GM12878 (cell line): Measurements from ENCODE around the gene CEP126. TPM values are rescaled to one million over a fixed set of nuclear protein-coding genes. Genes with fewer than 3 reads are reported as not detected.

Source experiments
- ATAC-seq: fragments of 200-7000 bp; cut with Tn5 transposase; 3 replicates; pipeline ENCODE4 v1.9.1; 2020; ENCODE audit warnings: mild to moderate bottlenecking, moderate library complexity
- BruUV-seq: library from RNA; stranded (reverse); fragments of 400-500 nt; replicated peaks from 2 replicates; lab custom pipeline; 2021; lab: Mats Ljungman, UMichigan
- CTCF ChIA-PET: fragments of 300-600 bp; sonication (Branson Sonifier 250); formaldehyde crosslinking; extraction: SDS; loops from one replicate; lab custom pipeline; 2021; ENCODE audit warnings: inconsistent platforms; lab: Yijun Ruan, JAX
- POLR2A ChIA-PET: fragments of 350-600 bp; formaldehyde crosslinking; extraction: SDS; loops from one replicate; lab custom pipeline; 2021; ENCODE audit warnings: inconsistent platforms; lab: Charles Lee
- RAD21 ChIA-PET: fragments of 300-600 bp; sonication (Branson Sonifier 250); formaldehyde crosslinking; loops from one replicate; lab custom pipeline; 2023; ENCODE audit warnings: antibody characterized with exemption; ENCODE audit not compliant: unreplicated experiment; lab: Charles Lee
- SMC1A ChIA-PET: fragments of 300-600 bp; sonication (Branson Sonifier 250); formaldehyde crosslinking; loops from one replicate; lab custom pipeline; 2023; ENCODE audit not compliant: unreplicated experiment, uncharacterized antibody; lab: Charles Lee
- DNase-seq: peaks from one replicate; pipeline ENCODE4 v3.0.0-alpha.2; 2011; ENCODE audit warnings: low read depth, low spot score
- FAIRE-seq: peaks from 3 replicates; lab custom pipeline; 2011; peaks lifted over from hg19 to GRCh38; lab: Jason Lieb, UNC
- H2AFZ ChIP-seq: 2 replicates; pipeline ENCODE4 v1.6.0; 2011; ENCODE audit warnings: low read depth, low read length, control low read depth; ENCODE audit not compliant: control insufficient read depth
- H3K27ac ChIP-seq: 2 replicates; pipeline ENCODE4 v1.5.1; 2011; ENCODE audit warnings: control low read depth; ENCODE audit not compliant: control insufficient read depth, insufficient read depth
- H3K27me3 ChIP-seq, 2 experiments: replicated peaks in 1 of 2; 2 replicates each; pipeline versions ENCODE4 v1.6.0 to v1.6.1; 2011; ENCODE audit warnings: low read length in 1 of 2; ENCODE audit not compliant: control insufficient read depth in 2 of 2, insufficient read depth in 2 of 2
- H3K36me3 ChIP-seq, 2 experiments: 2 replicates each; pipeline ENCODE4 v1.5.1; 2011; ENCODE audit warnings: low read length in 1 of 2; ENCODE audit not compliant: control insufficient read depth in 2 of 2, insufficient read depth in 2 of 2
- H3K4me1 ChIP-seq: 2 replicates; pipeline ENCODE4 v1.6.1; 2011; ENCODE audit warnings: mild to moderate bottlenecking, low read length, moderate library complexity, mixed read lengths; ENCODE audit not compliant: control insufficient read depth, insufficient read depth
- H3K4me2 ChIP-seq: 2 replicates; pipeline ENCODE4 v1.6.0; 2011; ENCODE audit warnings: control low read depth; ENCODE audit not compliant: control insufficient read depth, insufficient read depth
- H3K4me3 ChIP-seq: fragments of 200-600 bp; sonication (generic); 2 replicates; pipeline ENCODE4 v1.5.1; 2016
- H3K79me2 ChIP-seq: 2 replicates; pipeline ENCODE4 v1.6.0; 2011; ENCODE audit warnings: low read length; ENCODE audit not compliant: control insufficient read depth, insufficient read depth
- H3K9ac ChIP-seq: 2 replicates; pipeline ENCODE4 v1.8.0; 2011; ENCODE audit warnings: low read length, control low read depth, mixed read lengths; ENCODE audit not compliant: control insufficient read depth, insufficient read depth
- H3K9me3 ChIP-seq: replicated peaks from 3 replicates; pipeline ENCODE4 v1.5.1; 2011; ENCODE audit warnings: mild to moderate bottlenecking, low read length; ENCODE audit not compliant: control insufficient read depth, insufficient read depth
- H4K20me1 ChIP-seq: 2 replicates; pipeline ENCODE4 v1.6.0; 2011; ENCODE audit not compliant: control insufficient read depth, insufficient read depth
- BACH1 ChIP-seq: fragments of 450-650 bp; IDR thresholded peaks from 2 replicates; pipeline ENCODE4 v1.6.1; 2017; ENCODE audit warnings: mild to moderate bottlenecking, borderline replicate concordance
- ESRRA ChIP-seq: IDR thresholded peaks from 2 replicates; pipeline ENCODE4 v1.6.1; 2012; ENCODE audit warnings: mild to moderate bottlenecking, low read length, improper control_type of control experiment
- HCFC1 ChIP-seq: fragments of 150-350 bp; IDR thresholded peaks from 2 replicates; pipeline ENCODE4 v1.6.1; 2014; ENCODE audit warnings: low read length
- IKZF2 ChIP-seq, 2 experiments: fragments of 450-650 bp; IDR thresholded peaks; 2 replicates each; pipeline ENCODE4 v1.6.1; 2017; ENCODE audit warnings: mild to moderate bottlenecking in 2 of 2, moderate library complexity in 2 of 2
- MEF2A ChIP-seq: IDR thresholded peaks from 2 replicates; pipeline ENCODE4 v1.6.1; 2011; ENCODE audit warnings: low read depth, mild to moderate bottlenecking, low read length, moderate library complexity; ENCODE audit not compliant: insufficient read depth
- MLLT1 ChIP-seq: fragments of 450-650 bp; IDR thresholded peaks from 2 replicates; pipeline ENCODE4 v1.6.1; 2016; ENCODE audit warnings: mild to moderate bottlenecking
- PBX3 ChIP-seq: IDR thresholded peaks from 2 replicates; pipeline ENCODE4 v1.6.1; 2011; ENCODE audit warnings: mild to moderate bottlenecking, low read depth, low read length, moderate library complexity; ENCODE audit not compliant: insufficient replicate concordance
- POLR2A ChIP-seq: IDR thresholded peaks from 2 replicates; pipeline ENCODE4 v1.6.1; 2011; ENCODE audit warnings: low read depth, mild to moderate bottlenecking, low read length
- TCF12 ChIP-seq: IDR thresholded peaks from 2 replicates; pipeline ENCODE4 v1.6.1; 2011; ENCODE audit warnings: low read depth, mild to moderate bottlenecking, low read length
- ZBTB4 ChIP-seq: fragments of 450-650 bp; formaldehyde crosslinking; IDR thresholded peaks from 2 replicates; pipeline ENCODE4 v1.4.0; 2022; ENCODE audit warnings: mild to moderate bottlenecking, moderate library complexity
- WGBS: methylation state at CpG from one replicate; pipeline ENCODE4 v1.1.6; 2016; ENCODE audit warnings: low lambda C conversion rate; ENCODE audit not compliant: insufficient replicate concordance, insufficient coverage; ENCODE audit errors: missing lambda C conversion rate; 5-methylcytosine and 5-hydroxymethylcytosine counted together
- in situ Hi-C: fragments of 300-500 bp; cut with MboI; formaldehyde crosslinking; loops from 9 replicates; pipeline ENCODE4 v1.14.3; 2018; ENCODE audit warnings: mixed read lengths
- intact Hi-C: fragments of 100-400 bp; cut with micrococcal nuclease; formaldehyde crosslinking; loops from one replicate; pipeline ENCODE4 v1.14.2; 2022; ENCODE audit not compliant: unreplicated experiment
- polyA plus RNA-seq, 11 experiments: library from polyadenylated mRNA; depleted of rRNA in 4 of 11; unstranded in 6 of 11; stranded (reverse) in 5 of 11; fragments of >200 nt; fragmentation: Nextera tagmentation in 4 of 11; fragmentation: Illumina TruSeq in 1 of 11; extraction: Ambion mirVana in 4 of 11; extraction: Trizol in 1 of 11; gene quantifications; 1 replicate in 1 of 11; 2 replicates in 10 of 11; pipeline versions ENCODE4 v1.2.1 to v1.2.3, GENCODE V29; 2011 to 2016; ENCODE audit warnings: inconsistent platforms in 2 of 11, missing spikeins in 2 of 11, low read depth in 1 of 11
- total RNA-seq, 4 experiments: library from RNA; depleted of rRNA in 3 of 4; stranded (reverse); fragments of >200 nt in 3 of 4; fragmentation: Illumina TruSeq in 1 of 4; extraction: Trizol in 1 of 4; gene quantifications; 2 replicates each; pipeline versions ENCODE4 v1.2.1 to v1.2.3, GENCODE V29; 2013 to 2021

The CEP126 gene
- total and polyA plus RNA-seq, 10 of the 15 experiments (the other 5 are each of a cell fraction or from before 2014, with no cell fraction given), result 0.01 TPM; not detected in 8

GRCh38 chr11:102012946-102013345 is 98.1 kb downstream of the CEP126 start:
- Histone ChIP-seq H3K27ac (no peak overlapping the region), H3K27me3 (peaks cover 0 to 4% of the 10 kb centered on the region in 2 experiments; a peak in 2 of 4 replicates), H3K4me3 (no peak overlapping the region), H3K4me1 (no peaks in the 10 kb centered on the region), H3K9ac (no peak overlapping the region), H3K9me3 (no peaks in the 10 kb centered on the region), H3K36me3 (no peaks in the 10 kb centered on the region), H3K4me2 (no peak overlapping the region), H2AFZ (no peak overlapping the region), H4K20me1 (no peaks in the 10 kb centered on the region), H3K79me2 (no peaks in the 10 kb centered on the region)
- CTCF ChIA-PET, result no interaction called here
- 24% methylated on average over 3 of the region's 3 CpGs for WGBS
- no peak for DNase-seq
- intact Hi-C loops, result no loop called here
- POLR2A ChIA-PET, result no interaction called here
- no peak for FAIRE-seq
- RAD21 ChIA-PET, result no interaction called here
- SMC1A ChIA-PET, result interaction anchor here (1.0 kb wide), 1 partner anchor 14 kb away, joined by 3 read pairs; no protein-coding TSS in a partner anchor
- ATAC-seq, result no peak
- in situ Hi-C loops, result loop anchor here (10.0 kb wide), 1 partner anchor 58 kb away; no protein-coding TSS in a partner anchor
- no TSS peak for BruUV-seq
- no peak for TF ChIP-seq HCFC1
- TF ChIP-seq MEF2A, result no peak
- no peak for TF ChIP-seq PBX3
- no peak for TF ChIP-seq TCF12
- no peak for TF ChIP-seq POLR2A
- no peak for TF ChIP-seq IKZF2 (IDR thresholded peaks at IDR 0.05)
- TF ChIP-seq ESRRA, result no peak
- no peak for TF ChIP-seq ZBTB4 (CRISPR knock-in tag)
- TF ChIP-seq MLLT1, result no peak
- TF ChIP-seq BACH1, result no peak
- TF ChIP-seq, all 136 proteins: peak for 0
